Fibroblast of mammary gland (primary cell): Measurements from ENCODE around the gene PITPNM1.

ENCODE experiments used
- DNase-seq: peaks from one replicate; pipeline ENCODE4 v3.0.0-alpha.2; 2010; ENCODE audit warnings: low read depth
- H3K4me3 ChIP-seq: 2 replicates; pipeline ENCODE4 v1.5.1; 2011; ENCODE audit warnings: low read depth, mild to moderate bottlenecking, low read length, moderate library complexity; ENCODE audit not compliant: control insufficient read depth
- CTCF ChIP-seq: conservative IDR thresholded peaks from 2 replicates; pipeline ENCODE4 v1.5.1; 2011; ENCODE audit warnings: low read depth, low read length, inconsistent platforms; ENCODE audit not compliant: control insufficient read depth, insufficient read depth

Gene PITPNM1

GRCh38 chr11:67523556-67524479 lies 18.7 kb upstream of the PITPNM1 start:
- TF ChIP-seq CTCF, result no peak

GRCh38 chr11:67522844-67523555 lies 17.8 kb upstream of the PITPNM1 start, which contains the start of gene CABP2:
Gene CABP2 (minus strand): TSS chr11:67523446. CDS start chr11:67523326, 120 bp downstream.
- DNase-seq, result no peak
- no peak within 1 kb of the TSS for H3K4me3 ChIP-seq
- no peak for TF ChIP-seq CTCF

More at GRCh38 chr11:67523556-67524479, 18.7 kb upstream of the PITPNM1 start:
- no peak for DNase-seq
- H3K4me3 ChIP-seq, result no peak overlapping the region

- TF ChIP-seq CTCF, result no peak
- no peak for DNase-seq
- H3K4me3 ChIP-seq, result no peak overlapping the region
Measured at GRCh38 chr11:67522338-67522737, 17.2 kb upstream of the PITPNM1 start.

- no peak for DNase-seq
- no peak overlapping the region for H3K4me3 ChIP-seq
- TF ChIP-seq CTCF, result no peak
Measured at GRCh38 chr11:67521924-67522323, 16.8 kb upstream of the PITPNM1 start.

- H3K4me3 ChIP-seq, result no peak overlapping the region
- DNase-seq, result no peak
- no peak for TF ChIP-seq CTCF
Measured at GRCh38 chr11:67520856-67521824, 16.0 kb upstream of the PITPNM1 start.

GRCh38 chr11:67519726-67520125 lies 14.6 kb upstream of the PITPNM1 start:
- no peak overlapping the region for H3K4me3 ChIP-seq
- TF ChIP-seq CTCF, result no peak
- DNase-seq, result no peak
